IMR-90 (cell line): ENCODE results near the gene MSL3. TPM values are rescaled to one million over a fixed set of nuclear protein-coding genes. Genes with fewer than 3 reads are reported as not detected.
A peak's percentile ranks its signal among the peaks of the same experiment; 100 is the strongest.

ENCODE experiments used
- ATAC-seq: fragments of 200-7000 bp; cut with Tn5 transposase; 2 replicates; pipeline ENCODE4 v1.9.1; 2020; ENCODE audit warnings: low read depth, mild to moderate bottlenecking, moderate library complexity
- BruUV-seq: library from RNA; stranded (reverse); fragments of 400-500 nt; replicated peaks from 2 replicates; lab custom pipeline; 2021; lab: Mats Ljungman, UMichigan
- CTCF ChIA-PET: fragments of 300-600 bp; formaldehyde crosslinking; extraction: SDS; loops from one replicate; lab custom pipeline; 2021; ENCODE audit warnings: antibody characterized with exemption; lab: Yijun Ruan, JAX
- POLR2A ChIA-PET: fragments of 300-600 bp; sonication (Branson Sonifier 250); formaldehyde crosslinking; loops from one replicate; lab custom pipeline; 2022; ENCODE audit warnings: antibody characterized with exemption; ENCODE audit not compliant: unreplicated experiment; lab: Charles Lee
- DNase-seq: peaks from one replicate; pipeline ENCODE4 v3.0.0; 2013
- H2AFZ ChIP-seq: replicated peaks from 2 replicates; pipeline ENCODE3; 2013; ENCODE audit warnings: low read length, mild to moderate bottlenecking; ENCODE audit not compliant: poor library complexity
- H2AK5ac ChIP-seq: 2 replicates; pipeline ENCODE4 v1.6.1; 2013; ENCODE audit warnings: low read depth, low read length, inconsistent platforms
- H2AK9ac ChIP-seq: replicated peaks from 2 replicates; pipeline ENCODE3; 2013; ENCODE audit warnings: mild to moderate bottlenecking, low read depth, low read length, moderate library complexity; ENCODE audit not compliant: poor library complexity
- H2BK120ac ChIP-seq: 2 replicates; pipeline ENCODE4 v1.6.1; 2013; ENCODE audit warnings: low read depth, low read length, inconsistent platforms
- H2BK15ac ChIP-seq: 3 replicates; pipeline ENCODE4 v1.6.1; 2013; ENCODE audit warnings: low read depth, low read length, inconsistent platforms
- H2BK20ac ChIP-seq: 2 replicates; pipeline ENCODE4 v1.6.1; 2013; ENCODE audit warnings: low read depth, mild to moderate bottlenecking, inconsistent platforms, low read length, moderate library complexity
- H2BK5ac ChIP-seq: 2 replicates; pipeline ENCODE4 v1.6.1; 2013; ENCODE audit warnings: mild to moderate bottlenecking, low read depth, low read length, inconsistent platforms; ENCODE audit not compliant: poor library complexity, severe bottlenecking
- H3K14ac ChIP-seq: replicated peaks from 2 replicates; pipeline ENCODE4 v1.6.1; 2013; ENCODE audit warnings: low read depth, low read length, inconsistent platforms
- H3K18ac ChIP-seq: 2 replicates; pipeline ENCODE4 v1.6.1; 2013; ENCODE audit warnings: low read depth, low read length, control low read depth
- H3K23ac ChIP-seq: 2 replicates; pipeline ENCODE4 v1.6.1; 2013; ENCODE audit warnings: low read depth, low read length, inconsistent platforms
- H3K27ac ChIP-seq: 2 replicates; pipeline ENCODE4 v1.5.1; 2013; ENCODE audit warnings: mild to moderate bottlenecking, control low read depth, low read length; ENCODE audit not compliant: insufficient read depth
- H3K27me3 ChIP-seq: 2 replicates; pipeline ENCODE4 v1.6.1; 2013; ENCODE audit warnings: low read length; ENCODE audit not compliant: control insufficient read depth, insufficient read depth
- H3K36me3 ChIP-seq: 2 replicates; pipeline ENCODE4 v1.6.1; 2013; ENCODE audit warnings: low read length, mixed read lengths; ENCODE audit not compliant: control insufficient read depth, insufficient read depth
- H3K4ac ChIP-seq: 2 replicates; pipeline ENCODE4 v1.6.1; 2013; ENCODE audit warnings: low read depth, low read length, inconsistent platforms
- H3K4me1 ChIP-seq: 2 replicates; pipeline ENCODE4 v1.6.1; 2013; ENCODE audit warnings: low read length, mixed read lengths; ENCODE audit not compliant: control insufficient read depth, insufficient read depth
- H3K4me2 ChIP-seq: 2 replicates; pipeline ENCODE4 v1.6.1; 2013; ENCODE audit warnings: low read depth, mild to moderate bottlenecking, control low read depth, low read length, moderate library complexity
- H3K4me3 ChIP-seq: 2 replicates; pipeline ENCODE4 v1.5.1; 2013; ENCODE audit warnings: low read depth, mild to moderate bottlenecking, control low read depth, low read length, moderate library complexity; ENCODE audit not compliant: insufficient read depth
- H3K56ac ChIP-seq: 2 replicates; pipeline ENCODE4 v1.6.1; 2013; ENCODE audit warnings: low read length, inconsistent platforms; ENCODE audit not compliant: insufficient read depth; ENCODE audit errors: extremely low read depth
- H3K79me1 ChIP-seq, 2 experiments: 2 replicates each; pipeline ENCODE4 v1.6.1; 2013; ENCODE audit warnings: low read length in 2 of 2, inconsistent platforms in 1 of 2, low read depth in 1 of 2
- H3K9ac ChIP-seq: 2 replicates; pipeline ENCODE4 v1.6.1; 2013; ENCODE audit warnings: low read depth, low read length, control low read depth
- H3K9me1 ChIP-seq: 2 replicates; pipeline ENCODE4 v1.6.1; 2013; ENCODE audit warnings: low read length, inconsistent platforms; ENCODE audit not compliant: insufficient read depth
- H3K9me3 ChIP-seq: 2 replicates; pipeline ENCODE4 v1.6.1; 2013; ENCODE audit warnings: low read length; ENCODE audit not compliant: control insufficient read depth, insufficient read depth
- H4K20me1 ChIP-seq: 2 replicates; pipeline ENCODE4 v1.6.1; 2013; ENCODE audit warnings: low read length, inconsistent platforms; ENCODE audit not compliant: insufficient read depth
- H4K5ac ChIP-seq: 2 replicates; pipeline ENCODE4 v1.6.1; 2013; ENCODE audit warnings: mild to moderate bottlenecking, low read depth, low read length, control low read depth
- H4K8ac ChIP-seq, 2 experiments: 2 replicates each; pipeline ENCODE4 v1.6.1; 2013; ENCODE audit warnings: low read depth in 2 of 2, low read length in 2 of 2, control low read depth in 1 of 2, inconsistent platforms in 1 of 2
- H4K91ac ChIP-seq: 2 replicates; pipeline ENCODE4 v1.6.1; 2013; ENCODE audit warnings: low read depth, low read length, inconsistent platforms; ENCODE audit not compliant: insufficient read depth
- MXI1 ChIP-seq: IDR thresholded peaks from 2 replicates; pipeline ENCODE4 v1.6.1; 2012; ENCODE audit warnings: low read depth, mild to moderate bottlenecking, low read length, moderate library complexity, borderline replicate concordance
- POLR2A ChIP-seq: IDR thresholded peaks from 2 replicates; pipeline ENCODE4 v1.6.1; 2012; ENCODE audit warnings: mild to moderate bottlenecking, low read depth, low read length
- RAD21 ChIP-seq: IDR thresholded peaks from 2 replicates; pipeline ENCODE4 v1.6.1; 2012; ENCODE audit warnings: low read length, improper control_type of control experiment
- SMC3 ChIP-seq: fragments of 150-350 bp; IDR thresholded peaks from 2 replicates; pipeline ENCODE4 v1.6.1; 2016; ENCODE audit warnings: low read depth, mild to moderate bottlenecking, antibody characterized with exemption, low read length, moderate library complexity
- WGBS, 2 experiments: methylation state at CpG; one replicate each; pipeline versions ENCODE4 v1.1.5 to v1.1.7; 2013; ENCODE audit warnings: missing lambda C conversion rate in 2 of 2; ENCODE audit not compliant: insufficient read length in 1 of 2; ENCODE audit errors: extremely low coverage in 2 of 2; 5-methylcytosine and 5-hydroxymethylcytosine counted together
- dilution Hi-C: fragments of 300-500 bp; cut with HindIII; formaldehyde crosslinking; loops from one replicate; pipeline ENCODE4 v1.14.3; 2018; ENCODE audit warnings: low sequenced_read_pairs; ENCODE audit not compliant: unreplicated experiment
- in situ Hi-C: fragments of 300-500 bp; cut with MboI; formaldehyde crosslinking; loops from 3 replicates; pipeline ENCODE4 v1.14.3; 2019; ENCODE audit warnings: low sequenced_read_pairs, inconsistent platforms, mixed read lengths
- intact Hi-C: fragments of 100-400 bp; cut with micrococcal nuclease; formaldehyde crosslinking; loops from 2 replicates; pipeline ENCODE4 v1.10.0; 2022
- polyA plus RNA-seq, 3 experiments: library from polyadenylated mRNA; depleted of rRNA; stranded (reverse); fragments of >200 nt; gene quantifications; 2 replicates each; pipeline ENCODE4 v1.2.3, GENCODE V29; 2012; ENCODE audit warnings: low replicate concordance in 1 of 3
- total RNA-seq: library from RNA; depleted of rRNA; stranded (reverse); fragments of >200 nt; gene quantifications from 2 replicates; pipeline ENCODE4 v1.2.3, GENCODE V29; 2012
- TF ChIP-seq, protein P1 (sequence below): conservative IDR thresholded peaks from 2 replicates; pipeline ENCODE4 v1.5.1; 2012; ENCODE audit warnings: mild to moderate bottlenecking, low read depth, low read length, improper control_type of control experiment

Gene MSL3
- total and polyA plus RNA-seq, 2 of the 4 experiments (the other 2 are of a cell fraction) = 19.6 to 21.3 TPM

- dilution Hi-C loops (no loop called here), in situ Hi-C loops (loop anchor here (5.0 to 25.0 kb wide), 2 partner anchors 238 to 1583 kb away; no protein-coding TSS in a partner anchor), intact Hi-C loops (loop anchor here (1.0 to 5.0 kb wide), 4 partner anchors 48 to 1582 kb away; no protein-coding TSS in a partner anchor)
- DNase-seq (peak; percentile 63), ATAC-seq (peak; percentile 90)
- Histone ChIP-seq H2BK5ac (no peak overlapping the region), H3K4me3 (no peak overlapping the region), H3K27ac (no peak overlapping the region), H4K5ac (no peak overlapping the region), H3K9me1 (no peaks in the 10 kb centered on the region), H2AFZ (peak overlapping the region; percentile 48), H3K14ac (no peak overlapping the region), H2AK5ac (no peak overlapping the region), H3K36me3 (peaks cover 15% of the 10 kb centered on the region), H4K91ac (no peak overlapping the region), H4K8ac (no peak overlapping the region), H3K4me1 (no peaks in the 10 kb centered on the region), H3K4ac (no peak overlapping the region), H3K9me3 (no peaks in the 10 kb centered on the region), H2BK15ac (no peak overlapping the region), H2BK120ac (no peak overlapping the region), H3K4me2 (no peak overlapping the region), H2BK20ac (no peak overlapping the region), H3K56ac (no peak overlapping the region), H3K27me3 (no peaks in the 10 kb centered on the region), H3K9ac (no peak overlapping the region), H3K79me1 (no peaks in the 10 kb centered on the region), H2AK9ac (no peak overlapping the region), H4K20me1 (no peaks in the 10 kb centered on the region), H3K18ac (no peak overlapping the region), H3K23ac (no peak overlapping the region)
- BruUV-seq = no TSS peak
- no peak for TF ChIP-seq MXI1
- TF ChIP-seq RAD21 = peak; percentile 79
- peak; percentile 57 for TF ChIP-seq SMC3
- TF ChIP-seq POLR2A = no peak
- TF ChIP-seq, protein P1, sequence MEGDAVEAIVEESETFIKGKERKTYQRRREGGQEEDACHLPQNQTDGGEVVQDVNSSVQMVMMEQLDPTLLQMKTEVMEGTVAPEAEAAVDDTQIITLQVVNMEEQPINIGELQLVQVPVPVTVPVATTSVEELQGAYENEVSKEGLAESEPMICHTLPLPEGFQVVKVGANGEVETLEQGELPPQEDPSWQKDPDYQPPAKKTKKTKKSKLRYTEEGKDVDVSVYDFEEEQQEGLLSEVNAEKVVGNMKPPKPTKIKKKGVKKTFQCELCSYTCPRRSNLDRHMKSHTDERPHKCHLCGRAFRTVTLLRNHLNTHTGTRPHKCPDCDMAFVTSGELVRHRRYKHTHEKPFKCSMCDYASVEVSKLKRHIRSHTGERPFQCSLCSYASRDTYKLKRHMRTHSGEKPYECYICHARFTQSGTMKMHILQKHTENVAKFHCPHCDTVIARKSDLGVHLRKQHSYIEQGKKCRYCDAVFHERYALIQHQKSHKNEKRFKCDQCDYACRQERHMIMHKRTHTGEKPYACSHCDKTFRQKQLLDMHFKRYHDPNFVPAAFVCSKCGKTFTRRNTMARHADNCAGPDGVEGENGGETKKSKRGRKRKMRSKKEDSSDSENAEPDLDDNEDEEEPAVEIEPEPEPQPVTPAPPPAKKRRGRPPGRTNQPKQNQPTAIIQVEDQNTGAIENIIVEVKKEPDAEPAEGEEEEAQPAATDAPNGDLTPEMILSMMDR = peak; percentile 89
- WGBS, 2 experiments = 7% methylated on average over 6 of the region's 12 CpGs; no CpG with 5 or more reads in 1 of the 2 experiments
- ChIA-PET CTCF (interaction anchor here (1.5 kb wide), 1 partner anchor 17 kb away, joined by 3 read pairs; no protein-coding TSS in a partner anchor), POLR2A (no interaction called here)
Observed at GRCh38 chrX:11770320-11770719, 12.3 kb downstream of the MSL3 start.
